Sigmoid colon (tissue), 4 donors: ENCODE results near the gene CEP83.

Experiments
- CTCF ChIP-seq, 4 experiments: fragments of 450-650 bp in 3 of 4; fragments of 200-600 bp in 1 of 4; IDR thresholded peaks; one replicate each; pipeline ENCODE4 v1.5.1; 2016 to 2019; ENCODE audit warnings: antibody characterized with exemption in 4 of 4, mild to moderate bottlenecking in 3 of 4, moderate library complexity in 2 of 4
- EP300 ChIP-seq, 4 donors: sonication (generic); formaldehyde crosslinking; IDR thresholded peaks; one replicate each; pipeline ENCODE4 v1.6.1; 2017; ENCODE audit warnings: antibody characterized with exemption in 4 of 4
- POLR2A ChIP-seq, 2 donors: fragments of 450-650 bp; IDR thresholded peaks; one replicate each; pipeline ENCODE4 v1.6.1; 2016; ENCODE audit warnings: antibody characterized with exemption in 2 of 2, mild to moderate bottlenecking in 2 of 2, moderate library complexity in 2 of 2

DNA sequence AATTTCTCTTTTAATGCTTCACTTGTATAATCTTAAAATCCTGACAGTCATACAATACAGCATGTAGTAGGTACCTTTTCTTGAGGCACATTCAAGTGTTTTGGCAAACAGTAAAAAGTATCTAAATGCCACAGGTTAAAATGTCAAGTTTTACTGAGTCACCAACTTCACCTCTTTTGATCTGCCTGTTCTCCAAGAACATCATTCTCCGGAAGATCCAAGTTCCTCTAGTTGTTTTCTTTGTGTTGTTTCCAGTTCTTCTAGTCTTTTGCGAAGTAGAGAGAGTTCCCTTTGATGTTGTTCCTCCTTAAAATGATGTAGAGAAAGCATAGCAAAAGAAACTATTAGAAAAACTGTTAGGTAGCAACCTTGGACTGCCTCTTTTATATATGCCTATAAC, 151.1 kb downstream of the CEP83 start:
- TF ChIP-seq CTCF (IDR thresholded peaks at IDR 0.05) = no peak
- no peak for TF ChIP-seq POLR2A (IDR thresholded peaks at IDR 0.05)
- no peak for TF ChIP-seq EP300 (IDR thresholded peaks at IDR 0.05)
